Colonic mucosa (tissue), 4 donors: ENCODE measurements around the gene SPO11. TPM values are rescaled to one million over a fixed set of nuclear protein-coding genes. Genes with fewer than 3 reads are reported as not detected.

Source experiments
- DNase-seq: peaks from one replicate; pipeline ENCODE4 v3.0.0-alpha.2; 2020
- H3K27ac ChIP-seq: fragments of 200-600 bp; one replicate; pipeline ENCODE4 v1.8.0; 2021
- H3K27me3 ChIP-seq: fragments of 200-600 bp; one replicate; pipeline ENCODE4 v1.8.0; 2021
- H3K36me3 ChIP-seq: fragments of 200-600 bp; one replicate; pipeline ENCODE4 v1.8.0; 2021
- H3K4me1 ChIP-seq: fragments of 200-600 bp; one replicate; pipeline ENCODE4 v1.8.0; 2021; ENCODE audit warnings: mild to moderate bottlenecking
- H3K4me3 ChIP-seq: fragments of 200-600 bp; one replicate; pipeline ENCODE4 v1.8.0; 2021
- H3K9ac ChIP-seq, 2 donors: one replicate each; pipeline ENCODE4 v1.7.0; 2013; ENCODE audit warnings: control low read depth in 2 of 2, low read depth in 2 of 2, low read length in 2 of 2
- H3K9me3 ChIP-seq: fragments of 200-600 bp; one replicate; pipeline ENCODE4 v1.8.0; 2021
- CTCF ChIP-seq: fragments of 200-600 bp; IDR thresholded peaks from one replicate; pipeline ENCODE4 v1.8.0; 2022; ENCODE audit warnings: antibody characterized with exemption, mild to moderate bottlenecking
- intact Hi-C: fragments of 100-400 bp; cut with DNase I; formaldehyde crosslinking; loops from one replicate; pipeline ENCODE4 v1.14.1; 2022
- total RNA-seq, 2 donors: library from RNA; stranded (reverse); fragmentation: NEBNext Ultra II Directional in 1 of 2; extraction: Animal tissue kit (Norgen Biotek cat#: 25700) in 1 of 2; gene quantifications; one replicate each; pipeline ENCODE4 v1.2.1, GENCODE V29; 2021
- donor health status: healthy.
- donor health status: DM: no; HTN: no; CAD: no.
- donor health status: DM: no; HTN: no; CAD: no.

The SPO11 gene
- total RNA-seq, 2 donors from 2014 or later = not detected

GRCh38 chr20:57287007-57287880 is 42.4 kb upstream of the SPO11 start:
- Histone ChIP-seq H3K9me3 (no peaks in the 10 kb centered on the region), H3K4me1 (no peaks in the 10 kb centered on the region), H3K27ac (no peak overlapping the region), H3K36me3 (no peaks in the 10 kb centered on the region), H3K27me3 (no peaks in the 10 kb centered on the region), H3K4me3 (no peak overlapping the region), H3K9ac (no peak overlapping the region)
- intact Hi-C loops = no loop called here
- TF ChIP-seq CTCF = no peak
- DNase-seq = no peak

GRCh38 chr20:57287901-57288300 is 41.7 kb upstream of the SPO11 start:
- TF ChIP-seq CTCF = no peak
- H3K27ac ChIP-seq = no peak overlapping the region
- DNase-seq = no peak
- H3K4me3 ChIP-seq = no peak overlapping the region
- H3K27me3 ChIP-seq = no peaks in the 10 kb centered on the region
- intact Hi-C loops = no loop called here
- H3K9ac ChIP-seq = no peak overlapping the region
- H3K4me1 ChIP-seq = no peaks in the 10 kb centered on the region
- no peaks in the 10 kb centered on the region for H3K9me3 ChIP-seq
- no peaks in the 10 kb centered on the region for H3K36me3 ChIP-seq

- intact Hi-C loops = no loop called here
- H3K4me1 ChIP-seq = no peaks in the 10 kb centered on the region
- H3K9ac ChIP-seq = peak overlapping the region in 1 of 2 donors; percentile 6
- H3K27me3 ChIP-seq = no peaks in the 10 kb centered on the region
- DNase-seq = no peak
- H3K27ac ChIP-seq = no peak overlapping the region
- no peak for TF ChIP-seq CTCF
- no peaks in the 10 kb centered on the region for H3K36me3 ChIP-seq
- no peak overlapping the region for H3K4me3 ChIP-seq
- no peaks in the 10 kb centered on the region for H3K9me3 ChIP-seq
Measured at GRCh38 chr20:57288651-57289277, 40.8 kb upstream of the SPO11 start.

GRCh38 chr20:57289391-57290177 is 40.0 kb upstream of the SPO11 start:
- intact Hi-C loops = no loop called here
- H3K27me3 ChIP-seq = no peaks in the 10 kb centered on the region

More at GRCh38 chr20:57289391-57290177, 40.0 kb upstream of the SPO11 start:
- no peak for TF ChIP-seq CTCF
- no peak for DNase-seq
- H3K4me3 ChIP-seq = no peak overlapping the region
- no peaks in the 10 kb centered on the region for H3K4me1 ChIP-seq
- H3K9me3 ChIP-seq = no peaks in the 10 kb centered on the region
- no peaks in the 10 kb centered on the region for H3K36me3 ChIP-seq
- no peak overlapping the region for H3K27ac ChIP-seq
- H3K9ac ChIP-seq = no peak overlapping the region
